CD4-positive, alpha-beta T cell treated with Interferon gamma for 1 hour (primary cell): ENCODE results near the gene FARP2.
"Not testable (repeated sequence)": the region's sequence is repeated elsewhere in the genome, so short reads cannot be mapped to it uniquely, and the experiment has no call there.

Source experiments
- DNase-seq: peaks from one replicate; pipeline ENCODE4 v3.0.0-alpha.2; 2020

FARP2 gene

GRCh38 chr2:241372361-241372992 is 16.4 kb downstream of the FARP2 start:
- no peak for DNase-seq

- no peak for DNase-seq
These were observed 17.4 kb downstream of the FARP2 start for GRCh38 chr2:241373446-241373845.

DNA sequence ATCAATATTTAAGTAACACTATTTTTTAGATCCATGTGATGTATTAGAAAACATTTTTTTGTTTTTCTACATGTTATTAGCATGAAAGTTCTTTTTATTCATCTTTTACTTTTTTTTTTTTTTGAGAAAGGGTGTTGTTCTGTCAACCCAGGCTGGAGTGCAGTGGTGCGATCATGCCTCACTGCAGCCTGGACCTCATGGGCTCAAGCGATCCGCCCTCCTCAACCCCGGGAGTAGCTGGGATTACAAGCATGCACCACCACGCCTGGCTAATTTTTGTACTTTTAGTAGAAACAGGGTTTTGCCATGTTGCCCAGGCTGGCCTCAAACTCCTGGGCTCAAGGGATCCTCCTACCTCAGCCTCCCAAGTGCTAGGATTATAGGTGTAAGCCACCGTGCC is 17.8 kb downstream of the FARP2 start:
- not testable (repeated sequence) for DNase-seq

DNA sequence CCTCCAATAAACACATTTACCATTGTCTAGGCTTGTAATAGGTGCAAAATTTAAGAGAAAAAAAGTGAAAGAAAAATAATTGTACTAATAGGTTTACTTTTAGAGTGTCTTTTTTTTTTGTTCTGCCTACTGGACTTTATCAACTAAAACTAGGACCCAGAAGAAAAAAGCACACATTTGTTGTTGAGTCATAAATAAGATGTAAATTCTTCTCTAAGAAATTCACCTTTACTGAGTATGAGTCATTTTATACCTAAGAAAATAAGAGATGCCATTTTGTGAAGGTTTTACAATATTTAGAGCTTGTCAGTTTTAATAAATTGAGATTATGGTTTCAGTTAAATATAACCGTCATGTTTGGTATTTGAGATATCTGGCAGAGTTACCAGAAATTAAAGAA is 19.2 kb downstream of the FARP2 start:
- DNase-seq = no peak

- no peak for DNase-seq
These were observed 20.7 kb downstream of the FARP2 start for GRCh38 chr2:241376808-241377207.

DNA sequence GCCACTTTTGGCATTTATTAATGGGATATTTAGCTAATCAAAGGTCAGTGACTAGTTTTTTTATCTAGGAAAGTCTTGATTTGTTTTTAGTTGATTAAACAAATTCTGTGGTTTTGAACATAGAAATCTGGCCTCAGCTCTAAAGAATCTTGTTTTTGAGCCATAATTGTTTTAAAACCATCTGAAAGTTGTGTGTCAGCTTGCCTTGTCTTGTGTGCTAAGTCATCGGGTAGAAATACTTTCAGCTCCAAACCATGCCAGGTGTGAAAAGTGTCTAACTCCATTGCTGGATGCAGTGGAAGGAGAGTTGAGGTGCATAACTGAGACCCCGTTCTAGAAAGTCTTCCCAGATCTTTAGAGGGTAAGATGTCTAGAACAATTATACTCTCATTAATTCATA is 22.7 kb downstream of the FARP2 start:
- no peak for DNase-seq

- DNase-seq = no peak
These were observed 23.7 kb downstream of the FARP2 start for GRCh38 chr2:241379481-241380480.

- DNase-seq = no peak
These were observed 25.8 kb downstream of the FARP2 start for GRCh38 chr2:241381872-241382271.

- not testable (repeated sequence) for DNase-seq
These were observed 29.4 kb downstream of the FARP2 start for GRCh38 chr2:241385450-241385849.

GRCh38 chr2:241386519-241386918 is 30.4 kb downstream of the FARP2 start:
- no peak for DNase-seq

- no peak for DNase-seq
These were observed 33.6 kb downstream of the FARP2 start for GRCh38 chr2:241389697-241390096.

GRCh38 chr2:241390301-241391206 is 34.5 kb downstream of the FARP2 start:
- DNase-seq = no peak

DNA sequence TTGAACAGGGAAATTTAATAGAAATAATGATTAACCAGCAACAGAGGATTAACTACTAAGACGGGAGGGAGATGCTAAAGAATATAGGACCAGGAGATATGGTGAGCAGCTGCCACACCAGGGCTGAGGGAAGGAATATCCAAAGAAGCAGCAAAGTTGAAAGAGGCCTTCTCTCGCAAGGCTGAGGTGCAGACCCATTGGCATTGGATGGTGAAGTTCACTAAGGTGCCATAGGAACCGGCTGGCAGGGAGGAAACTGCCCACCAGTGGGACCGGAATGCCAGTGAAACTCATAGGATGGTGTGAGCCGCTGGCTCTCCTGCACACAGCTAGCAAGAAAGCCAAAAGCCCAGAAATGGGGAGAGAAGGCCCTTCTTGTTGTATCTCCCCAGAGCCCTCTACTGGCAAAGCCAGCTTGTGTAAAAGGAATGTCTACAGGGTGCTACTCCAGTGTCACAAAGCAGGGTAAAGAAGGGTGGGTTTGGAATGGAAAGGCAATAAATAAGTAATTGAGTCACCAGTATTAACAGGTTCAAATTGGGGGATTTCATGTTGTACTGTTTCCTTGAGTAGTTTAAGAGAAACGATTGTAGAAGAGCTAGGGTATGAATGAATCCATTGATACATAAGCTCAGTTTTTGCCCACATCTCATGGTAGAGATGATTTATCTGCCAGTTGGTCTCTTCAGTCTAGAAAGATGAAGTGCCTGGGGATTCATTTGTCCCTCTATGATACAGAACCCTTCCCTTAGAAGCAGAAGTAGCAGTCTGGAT is 36.0 kb downstream of the FARP2 start:
- no peak for DNase-seq

DNA sequence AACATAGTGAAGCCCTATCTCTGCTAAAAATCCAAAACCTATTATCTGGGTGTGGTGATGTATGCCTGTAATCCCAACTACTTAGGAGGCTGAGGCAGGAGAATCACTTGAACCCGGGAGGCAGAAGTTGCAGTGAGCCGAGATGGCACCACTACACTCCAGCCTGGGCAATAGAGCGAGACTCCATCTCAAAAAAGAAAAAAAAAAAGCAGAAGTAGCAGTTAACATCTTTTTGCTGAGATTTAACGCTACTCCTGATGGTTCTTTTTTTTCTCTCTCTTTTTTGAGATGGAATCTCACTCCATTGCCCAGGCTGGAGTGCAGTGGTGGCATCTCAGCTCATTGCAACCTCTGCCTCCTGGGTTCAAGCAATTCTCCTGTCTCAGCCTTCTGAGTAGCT is 36.7 kb downstream of the FARP2 start:
- DNase-seq = not testable (repeated sequence)

DNA sequence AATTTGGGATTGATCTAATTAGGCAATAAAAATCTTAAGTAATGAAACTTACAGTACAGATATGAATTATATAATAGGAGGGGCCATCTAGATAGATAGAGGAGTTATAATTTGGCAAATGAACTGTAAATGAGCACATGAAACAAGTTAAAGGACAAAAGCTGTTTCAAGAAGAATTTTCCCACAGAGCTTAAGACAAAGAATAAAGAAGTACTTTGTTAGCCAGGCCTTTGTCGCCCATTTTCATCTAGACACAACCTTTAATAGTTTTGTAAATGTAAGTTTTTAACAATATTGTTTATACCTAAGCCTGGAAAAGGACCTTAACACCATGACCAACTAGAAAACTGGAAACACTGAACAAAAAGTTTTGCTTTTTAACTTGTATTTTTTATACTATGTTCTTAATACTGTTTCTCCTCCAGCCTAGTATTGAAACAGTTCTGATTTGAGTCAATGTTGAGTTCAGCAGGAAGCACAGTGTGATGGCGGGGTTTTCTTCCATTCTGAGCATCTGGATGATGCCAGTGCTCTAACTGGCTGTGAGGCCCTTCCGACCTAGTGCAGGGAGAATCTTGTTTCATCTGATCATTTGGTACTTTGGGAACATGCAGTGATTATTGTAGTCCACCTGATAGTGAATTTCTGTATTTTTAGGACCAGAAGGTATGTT is 37.6 kb downstream of the FARP2 start:
- DNase-seq = no peak

GRCh38 chr2:241396809-241397208 is 40.7 kb downstream of the FARP2 start:
- DNase-seq = not testable (repeated sequence)

- no peak for DNase-seq
These were observed 44.1 kb downstream of the FARP2 start for GRCh38 chr2:241399941-241400922.

GRCh38 chr2:241408849-241409248 is 52.8 kb downstream of the FARP2 start:
- no peak for DNase-seq

GRCh38 chr2:241410739-241411176 is 54.7 kb downstream of the FARP2 start:
- no peak for DNase-seq

- no peak for DNase-seq
These were observed 56.1 kb downstream of the FARP2 start for GRCh38 chr2:241412144-241412543.
